KMS-11 (cell line): ENCODE measurements around the gene ZNF619.

Experiments
- H2AFZ ChIP-seq: fragments of 200-600 bp; sonication (generic); 2 replicates; pipeline ENCODE4 v1.6.1; 2016; ENCODE audit warnings: antibody characterized with exemption, mixed run types, low read depth
- H3K27ac ChIP-seq: fragments of 200-600 bp; sonication (generic); 2 replicates; pipeline ENCODE4 v1.6.1; 2016; ENCODE audit warnings: mild to moderate bottlenecking, mixed run types
- H3K27me3 ChIP-seq: fragments of 200-600 bp; sonication (generic); 2 replicates; pipeline ENCODE4 v1.6.1; 2017; ENCODE audit warnings: mild to moderate bottlenecking, low read depth, mixed run types, moderate library complexity; ENCODE audit not compliant: insufficient read depth
- H3K36me3 ChIP-seq: fragments of 200-600 bp; sonication (generic); 2 replicates; pipeline ENCODE4 v1.6.1; 2017; ENCODE audit warnings: mild to moderate bottlenecking, mixed run types; ENCODE audit not compliant: insufficient read depth
- H3K4me1 ChIP-seq: fragments of 200-600 bp; sonication (generic); 2 replicates; pipeline ENCODE4 v1.6.1; 2016; ENCODE audit warnings: mild to moderate bottlenecking, low read depth, mixed run types; ENCODE audit not compliant: poor library complexity, severe bottlenecking
- H3K4me2 ChIP-seq: fragments of 200-600 bp; sonication (generic); 2 replicates; pipeline ENCODE4 v1.7.0; 2016; ENCODE audit warnings: mild to moderate bottlenecking, mixed run types
- H3K4me3 ChIP-seq: fragments of 200-600 bp; sonication (generic); IDR thresholded peaks from 2 replicates; pipeline ENCODE4 v1.6.1; 2017; ENCODE audit warnings: low read depth, low read length, mixed read lengths; ENCODE audit not compliant: insufficient read depth
- H3K79me2 ChIP-seq: fragments of 200-600 bp; sonication (generic); 2 replicates; pipeline ENCODE4 v1.6.1; 2016; ENCODE audit warnings: low read depth, mixed run types; ENCODE audit not compliant: insufficient read depth
- H3K9ac ChIP-seq: fragments of 200-600 bp; sonication (generic); 2 replicates; pipeline ENCODE4 v1.6.1; 2016; ENCODE audit warnings: mild to moderate bottlenecking, mixed run types
- H4K20me1 ChIP-seq: fragments of 200-600 bp; sonication (generic); 2 replicates; pipeline ENCODE4 v1.6.1; 2016; ENCODE audit warnings: mild to moderate bottlenecking, mixed run types; ENCODE audit not compliant: insufficient read depth
- TF ChIP-seq, protein P1 (sequence below): fragments of 200-600 bp; sonication (generic); conservative IDR thresholded peaks from 2 replicates; pipeline ENCODE4 v1.6.1; 2017; ENCODE audit warnings: low read depth, mild to moderate bottlenecking, antibody characterized with exemption, low read length, moderate library complexity, mixed read lengths

The ZNF619 gene

DNA sequence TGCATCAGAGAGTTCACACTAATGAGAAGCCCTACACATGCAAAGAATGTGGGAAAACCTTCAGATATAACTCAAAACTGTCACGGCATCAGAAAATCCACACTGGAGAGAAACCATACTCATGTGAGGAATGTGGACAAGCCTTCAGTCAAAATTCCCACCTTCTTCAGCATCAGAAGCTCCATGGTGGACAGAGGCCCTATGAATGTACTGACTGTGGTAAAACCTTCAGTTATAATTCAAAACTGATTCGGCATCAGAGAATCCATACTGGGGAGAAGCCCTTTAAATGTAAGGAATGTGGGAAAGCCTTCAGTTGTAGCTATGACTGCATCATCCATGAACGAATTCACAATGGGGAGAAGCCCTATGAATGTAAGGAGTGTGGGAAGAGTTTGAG, 10.2 kb downstream of the ZNF619 start:
- Histone ChIP-seq H2AFZ (no peak overlapping the region), H3K36me3 (no peaks in the 10 kb centered on the region), H3K27me3 (no peaks in the 10 kb centered on the region), H4K20me1 (no peaks in the 10 kb centered on the region), H3K4me3 (no peak overlapping the region), H3K79me2 (no peaks in the 10 kb centered on the region), H3K27ac (no peak overlapping the region), H3K9ac (no peak overlapping the region), H3K4me1 (no peaks in the 10 kb centered on the region), H3K4me2 (no peak overlapping the region)
- TF ChIP-seq, protein P1, sequence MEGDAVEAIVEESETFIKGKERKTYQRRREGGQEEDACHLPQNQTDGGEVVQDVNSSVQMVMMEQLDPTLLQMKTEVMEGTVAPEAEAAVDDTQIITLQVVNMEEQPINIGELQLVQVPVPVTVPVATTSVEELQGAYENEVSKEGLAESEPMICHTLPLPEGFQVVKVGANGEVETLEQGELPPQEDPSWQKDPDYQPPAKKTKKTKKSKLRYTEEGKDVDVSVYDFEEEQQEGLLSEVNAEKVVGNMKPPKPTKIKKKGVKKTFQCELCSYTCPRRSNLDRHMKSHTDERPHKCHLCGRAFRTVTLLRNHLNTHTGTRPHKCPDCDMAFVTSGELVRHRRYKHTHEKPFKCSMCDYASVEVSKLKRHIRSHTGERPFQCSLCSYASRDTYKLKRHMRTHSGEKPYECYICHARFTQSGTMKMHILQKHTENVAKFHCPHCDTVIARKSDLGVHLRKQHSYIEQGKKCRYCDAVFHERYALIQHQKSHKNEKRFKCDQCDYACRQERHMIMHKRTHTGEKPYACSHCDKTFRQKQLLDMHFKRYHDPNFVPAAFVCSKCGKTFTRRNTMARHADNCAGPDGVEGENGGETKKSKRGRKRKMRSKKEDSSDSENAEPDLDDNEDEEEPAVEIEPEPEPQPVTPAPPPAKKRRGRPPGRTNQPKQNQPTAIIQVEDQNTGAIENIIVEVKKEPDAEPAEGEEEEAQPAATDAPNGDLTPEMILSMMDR, result no peak

DNA sequence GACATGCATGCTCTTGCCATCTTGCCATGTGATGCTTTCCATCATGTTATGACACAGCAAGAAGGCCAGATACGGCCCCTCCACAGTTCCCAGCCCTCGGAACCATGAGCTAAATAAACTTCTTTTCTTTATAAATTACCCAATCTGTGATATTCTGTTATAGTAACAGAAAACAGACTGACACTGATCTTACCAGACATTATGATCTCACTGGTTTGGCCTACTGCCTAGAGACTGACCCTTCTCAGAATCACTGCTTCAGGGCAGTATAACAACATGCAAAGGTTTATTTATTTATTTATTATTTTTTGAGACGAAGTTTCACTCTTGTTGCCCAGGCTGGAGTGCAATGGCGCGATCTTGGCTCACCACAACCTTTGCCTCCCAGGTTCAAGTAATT, 14.0 kb downstream of the ZNF619 start:
- H3K79me2 ChIP-seq, result no peaks in the 10 kb centered on the region
- H4K20me1 ChIP-seq, result no peaks in the 10 kb centered on the region
- H3K36me3 ChIP-seq, result no peaks in the 10 kb centered on the region
- H3K9ac ChIP-seq, result no peak overlapping the region
- H3K4me1 ChIP-seq, result no peaks in the 10 kb centered on the region
- no peak overlapping the region for H3K4me3 ChIP-seq
- no peak overlapping the region for H3K4me2 ChIP-seq
- no peaks in the 10 kb centered on the region for H3K27me3 ChIP-seq
- TF ChIP-seq, protein P1, result no peak
- no peak overlapping the region for H3K27ac ChIP-seq
- no peak overlapping the region for H2AFZ ChIP-seq

DNA sequence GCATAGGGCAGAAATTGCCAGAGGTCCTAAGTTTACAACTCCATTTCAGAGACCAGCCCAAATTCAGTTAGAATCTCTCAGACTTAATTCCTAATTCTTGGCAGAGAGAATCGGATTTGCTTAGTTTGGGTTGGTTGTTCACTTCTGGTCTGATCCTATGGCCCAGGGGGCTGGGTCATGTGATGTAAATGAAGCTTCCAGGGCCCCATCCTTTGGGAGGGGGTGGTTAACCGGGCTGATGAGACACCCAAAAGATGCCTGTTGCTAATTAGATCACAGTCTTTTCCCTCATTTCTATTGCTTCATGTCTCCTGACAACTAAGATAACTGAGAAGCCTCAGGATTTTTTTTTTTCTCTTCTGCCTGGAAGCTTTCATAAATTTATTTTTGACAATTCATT, 17.8 kb downstream of the ZNF619 start:
- Histone ChIP-seq H2AFZ (no peak overlapping the region), H3K36me3 (no peaks in the 10 kb centered on the region), H3K4me3 (no peak overlapping the region), H3K4me1 (no peaks in the 10 kb centered on the region), H3K79me2 (no peaks in the 10 kb centered on the region), H3K9ac (no peak overlapping the region), H3K4me2 (no peak overlapping the region), H3K27ac (no peak overlapping the region), H3K27me3 (no peaks in the 10 kb centered on the region), H4K20me1 (no peaks in the 10 kb centered on the region)
- TF ChIP-seq, protein P1, result no peak

DNA sequence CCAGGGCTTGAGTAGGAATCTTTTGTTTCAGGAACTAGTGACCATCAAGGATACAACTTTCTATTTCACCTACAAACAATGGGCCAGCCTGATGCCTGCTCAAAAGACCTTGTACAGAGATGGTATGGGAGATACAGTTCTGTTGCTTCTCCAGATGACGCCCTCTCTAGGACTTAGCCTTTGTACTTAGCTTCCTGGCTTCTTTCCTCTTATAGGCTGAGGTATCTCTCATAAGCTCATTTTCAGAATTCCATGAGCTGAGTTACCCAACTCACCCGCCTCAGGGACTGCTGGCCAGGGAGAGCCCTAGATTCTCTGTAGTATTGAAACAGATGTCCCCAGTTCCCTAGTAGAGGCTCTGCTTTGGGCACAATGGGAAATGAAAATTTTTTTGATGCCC, 20.4 kb downstream of the ZNF619 start:
- Histone ChIP-seq H3K4me3 (no peak overlapping the region), H3K79me2 (no peaks in the 10 kb centered on the region), H3K4me1 (no peaks in the 10 kb centered on the region), H2AFZ (no peak overlapping the region), H3K4me2 (no peak overlapping the region), H3K9ac (no peak overlapping the region), H3K27me3 (no peaks in the 10 kb centered on the region), H4K20me1 (no peaks in the 10 kb centered on the region), H3K27ac (no peak overlapping the region), H3K36me3 (no peaks in the 10 kb centered on the region)
- TF ChIP-seq, protein P1, result no peak

DNA sequence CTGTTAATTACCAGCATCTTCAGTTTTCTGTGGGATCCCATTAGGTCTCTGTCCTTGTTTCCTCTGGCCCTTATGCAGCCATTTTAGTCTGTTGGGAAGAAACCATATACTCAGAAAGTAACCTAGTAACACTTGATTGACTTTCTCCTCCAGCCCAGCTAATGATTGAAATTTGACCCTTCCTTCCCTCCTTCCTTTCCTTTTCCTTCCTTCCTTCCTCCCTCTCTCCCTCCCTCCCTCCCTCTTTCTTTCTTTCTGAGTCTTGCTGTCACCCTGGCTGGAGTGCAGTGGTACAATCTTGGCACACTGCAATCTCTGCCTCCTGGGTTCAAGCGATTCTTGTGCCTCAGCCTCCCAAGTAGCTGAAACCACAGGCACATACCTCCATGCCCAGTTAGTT, 23.0 kb downstream of the ZNF619 start:
- no peaks in the 10 kb centered on the region for H3K4me1 ChIP-seq
- no peaks in the 10 kb centered on the region for H3K36me3 ChIP-seq
- no peak overlapping the region for H3K4me2 ChIP-seq
- H3K4me3 ChIP-seq, result no peak overlapping the region
- no peaks in the 10 kb centered on the region for H3K79me2 ChIP-seq
- no peak overlapping the region for H2AFZ ChIP-seq
- TF ChIP-seq, protein P1, result no peak
- H3K9ac ChIP-seq, result no peak overlapping the region
- no peaks in the 10 kb centered on the region for H3K27me3 ChIP-seq
- no peak overlapping the region for H3K27ac ChIP-seq
- H4K20me1 ChIP-seq, result no peaks in the 10 kb centered on the region
